Measurements from ENCODE around the gene ARHGEF37. TPM values are rescaled to one million over a fixed set of nuclear protein-coding genes. Genes with fewer than 3 reads are reported as not detected.
"Not testable (repeated sequence)": the region's sequence is repeated elsewhere in the genome, so short reads cannot be mapped to it uniquely, and the experiment has no call there.

The ARHGEF37 gene, protein sequence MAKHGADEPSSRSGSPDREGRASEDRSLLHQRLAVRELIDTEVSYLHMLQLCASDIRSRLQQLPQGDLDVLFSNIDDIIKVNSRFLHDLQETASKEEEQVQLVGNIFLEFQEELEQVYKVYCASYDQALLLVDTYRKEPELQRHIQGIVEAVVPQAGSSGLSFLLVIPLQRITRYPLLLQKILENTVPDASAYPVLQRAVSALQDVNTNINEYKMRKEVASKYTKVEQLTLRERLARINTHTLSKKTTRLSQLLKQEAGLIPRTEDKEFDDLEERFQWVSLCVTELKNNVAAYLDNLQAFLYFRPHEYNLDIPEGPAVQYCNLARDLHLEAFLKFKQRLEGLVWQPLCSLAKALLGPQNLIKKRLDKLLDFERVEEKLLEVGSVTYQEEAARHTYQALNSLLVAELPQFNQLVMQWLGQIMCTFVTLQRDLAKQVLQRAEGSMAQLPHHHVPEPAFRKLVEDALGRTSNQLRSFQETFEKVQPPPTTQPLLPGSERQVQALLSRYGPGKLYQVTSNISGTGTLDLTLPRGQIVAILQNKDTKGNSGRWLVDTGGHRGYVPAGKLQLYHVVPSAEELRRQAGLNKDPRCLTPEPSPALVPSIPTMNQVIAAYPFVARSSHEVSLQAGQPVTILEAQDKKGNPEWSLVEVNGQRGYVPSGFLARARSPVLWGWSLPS
- total RNA-seq: 10 to 100 TPM; 14.1 to 17.3 TPM
- long read RNA-seq, full-length matches to known transcripts: 4 of 18 reads
- long read RNA-seq, partial matches to known transcripts: 3 of 18 reads
- long read RNA-seq, other reads (novel, unspliced or antisense): 11 of 18 reads

- intact Hi-C loops (cut with DNase I): no loop called here
- ATAC-seq (peak; percentile 87 to 91), DNase-seq (peak; percentile 92)
Measured at GRCh38 chr5:149581192-149581861, at the start of gene ARHGEF37. TSS of gene ARHGEF37 (plus strand) at chr5:149581498. CDS start at chr5:149597770, 16,272 bp downstream.

DNA sequence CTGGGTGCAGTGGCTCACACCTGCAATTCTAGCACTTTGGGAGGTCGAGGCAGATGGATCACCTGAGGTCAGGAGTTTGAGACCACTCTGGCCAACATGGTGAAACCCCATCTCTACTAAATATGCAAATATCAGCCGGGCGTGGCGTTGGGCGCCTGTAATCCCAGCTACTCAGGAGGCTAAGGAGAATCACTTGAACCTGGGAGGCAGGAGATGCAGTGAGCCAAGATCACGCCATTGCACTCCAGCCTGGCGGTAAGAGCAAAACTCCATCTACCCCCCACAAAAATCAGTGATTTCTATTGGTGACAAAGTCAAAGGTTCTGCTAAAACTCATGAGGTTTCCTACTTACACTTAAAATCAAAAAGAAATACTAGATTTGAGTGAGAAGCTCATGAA lies 48.9 kb upstream of the ARHGEF37 start:
- no peak for DNase-seq

DNA sequence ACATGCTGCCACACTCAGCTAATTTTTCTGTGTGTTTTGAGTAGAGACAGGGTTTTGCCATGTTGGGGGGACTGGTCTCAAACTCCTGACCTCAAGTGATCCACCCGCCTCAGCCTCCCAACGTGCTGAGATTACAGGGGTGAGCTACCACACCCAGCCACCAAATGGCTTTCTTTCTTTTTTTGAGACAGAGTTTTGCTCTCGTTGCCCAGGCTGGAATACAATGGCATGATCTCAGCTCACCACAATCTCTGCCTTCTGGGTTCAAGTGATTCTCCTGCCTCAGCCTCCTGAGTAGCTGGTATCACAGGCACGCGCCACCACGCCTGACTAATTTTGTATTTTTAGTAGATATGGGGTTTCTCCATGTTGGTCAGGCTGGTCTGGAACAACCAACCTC lies 45.5 kb upstream of the ARHGEF37 start:
- DNase-seq; ATAC-seq; intact Hi-C loops (cut with DNase I): not testable (repeated sequence)

More for the DNA sequence above, 48.9 kb upstream of the ARHGEF37 start:
- ATAC-seq: no peak
- intact Hi-C loops (cut with DNase I): no loop called here

- intact Hi-C loops (cut with DNase I): no loop called here
- ATAC-seq: no peak
- no peak for DNase-seq
Measured at GRCh38 chr5:149537374-149537975, 43.8 kb upstream of the ARHGEF37 start.

- ATAC-seq (no peak), DNase-seq (no peak)
- intact Hi-C loops (cut with DNase I): loop anchor here in 1 of 2 donors (10.0 kb wide), 1 partner anchor 45 kb away; no protein-coding TSS in a partner anchor
Measured at GRCh38 chr5:149540089-149540488, 41.2 kb upstream of the ARHGEF37 start.

DNA sequence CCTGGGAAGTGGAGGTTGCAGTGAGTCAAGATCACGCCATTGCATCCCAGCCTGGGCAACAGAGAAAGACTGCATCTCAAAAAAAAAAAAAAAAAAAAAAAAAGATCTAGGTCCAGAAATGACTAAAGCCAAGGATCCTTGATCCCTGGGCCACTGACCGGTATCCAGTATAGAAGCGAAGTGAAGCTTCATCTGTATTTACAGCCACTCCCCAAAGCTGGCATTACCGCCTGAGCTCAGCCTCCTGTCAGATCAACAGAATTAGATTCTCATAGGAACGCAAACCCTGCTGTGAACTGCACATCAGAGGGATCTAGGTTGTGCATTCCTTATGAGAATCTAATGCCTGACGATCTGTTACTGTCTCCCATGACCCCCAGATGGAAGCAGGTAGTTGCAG lies 39.4 kb upstream of the ARHGEF37 start:
- intact Hi-C loops (cut with DNase I): loop anchor here in 1 of 2 donors (10.0 kb wide), 1 partner anchor 47 kb away; no protein-coding TSS in a partner anchor
- ATAC-seq (no peak), DNase-seq (no peak)

- DNase-seq (no peak), ATAC-seq (peak in 1 of 2 donors; percentile 38)
- intact Hi-C loops (cut with DNase I): loop anchor here in 1 of 2 donors (10.0 kb wide), 1 partner anchor 49 kb away; no protein-coding TSS in a partner anchor
Measured at GRCh38 chr5:149543361-149544027, 37.8 kb upstream of the ARHGEF37 start.

- DNase-seq (no peak), ATAC-seq (peak in 1 of 2 donors; percentile 17)
- intact Hi-C loops (cut with DNase I): loop anchor here in 1 of 2 donors (10.0 kb wide), 1 partner anchor 49 kb away; no protein-coding TSS in a partner anchor
Measured at GRCh38 chr5:149544028-149544420, 37.3 kb upstream of the ARHGEF37 start.

GRCh38 chr5:149545327-149545726 lies 36.0 kb upstream of the ARHGEF37 start:
- intact Hi-C loops (cut with DNase I): loop anchor here in 1 of 2 donors (10.0 kb wide), 1 partner anchor 51 kb away; no protein-coding TSS in a partner anchor
- no peak for ATAC-seq
- no peak for DNase-seq

- ATAC-seq (no peak), DNase-seq (no peak)
- intact Hi-C loops (cut with DNase I): loop anchor here in 1 of 2 donors (10.0 kb wide), 1 partner anchor 52 kb away; no protein-coding TSS in a partner anchor
Measured at GRCh38 chr5:149546974-149547373, 34.3 kb upstream of the ARHGEF37 start.

DNA sequence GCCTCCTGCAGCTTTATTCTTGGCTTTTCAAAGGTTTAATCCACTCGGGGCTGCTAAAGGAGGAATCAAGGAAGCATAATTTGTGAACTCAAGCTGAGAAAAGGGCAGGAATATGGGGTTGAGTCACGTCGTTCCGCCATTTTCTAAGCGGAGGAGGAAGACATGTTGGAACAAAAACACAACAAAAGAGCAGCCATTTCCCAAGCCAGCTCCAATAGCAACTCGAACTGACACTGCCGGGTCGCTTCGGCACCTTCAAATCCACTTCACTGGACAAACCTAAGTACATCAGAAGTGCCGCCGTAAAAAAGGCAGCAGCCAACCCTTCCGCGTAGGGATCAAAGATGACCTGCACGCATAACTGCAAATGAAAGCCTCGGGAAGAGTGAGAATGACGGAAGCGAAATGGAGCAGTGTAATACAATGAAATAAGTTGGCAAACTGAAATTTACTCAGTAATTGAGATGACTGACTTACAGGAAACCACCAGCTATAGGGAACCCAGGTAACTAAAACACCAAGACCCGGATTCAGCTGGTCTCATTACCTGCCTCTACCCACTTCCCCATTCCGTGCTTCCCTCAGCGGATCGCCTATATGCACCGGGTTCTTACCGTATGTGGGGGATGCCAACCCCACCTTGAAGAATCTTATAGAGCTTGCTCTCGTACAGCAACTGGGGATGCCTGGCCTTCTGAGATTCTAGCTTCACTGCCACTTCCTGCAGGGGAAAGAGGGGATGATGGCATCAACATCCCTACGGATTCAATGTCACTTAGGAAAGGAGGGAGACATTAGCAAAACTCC lies 31.6 kb upstream of the ARHGEF37 start:
- intact Hi-C loops (cut with DNase I): loop anchor here (2.0 to 10.0 kb wide), 4 partner anchors 55 to 167 kb away; no protein-coding TSS in a partner anchor
- no peak for DNase-seq
- no peak for ATAC-seq

DNA sequence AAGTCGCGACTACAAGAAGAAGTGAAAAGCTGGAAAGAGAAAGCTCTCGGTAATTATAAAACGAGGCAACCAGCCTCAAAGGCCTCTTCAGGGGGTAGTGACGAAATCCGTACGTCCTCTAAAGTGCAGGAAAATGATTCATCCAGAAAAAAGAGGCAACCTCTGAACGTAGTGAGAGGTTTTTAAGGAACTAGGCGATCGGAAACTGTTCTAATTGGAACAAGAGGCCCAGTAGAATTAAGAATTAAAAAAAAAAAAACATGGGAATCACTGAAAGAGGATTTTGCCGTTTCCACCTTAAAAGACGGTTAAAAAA lies 31.1 kb upstream of the ARHGEF37 start:
- DNase-seq (no peak), ATAC-seq (peak in 1 of 2 donors; percentile 25)
- intact Hi-C loops (cut with DNase I): loop anchor here (2.0 to 5.0 kb wide), 3 partner anchors 98 to 168 kb away; no protein-coding TSS in a partner anchor

GRCh38 chr5:149550594-149551226 lies 30.6 kb upstream of the ARHGEF37 start:
- intact Hi-C loops (cut with DNase I): loop anchor here (2.0 to 5.0 kb wide), 3 partner anchors 98 to 168 kb away; no protein-coding TSS in a partner anchor
- ATAC-seq (peak; percentile 16 to 32), DNase-seq (no peak)

DNA sequence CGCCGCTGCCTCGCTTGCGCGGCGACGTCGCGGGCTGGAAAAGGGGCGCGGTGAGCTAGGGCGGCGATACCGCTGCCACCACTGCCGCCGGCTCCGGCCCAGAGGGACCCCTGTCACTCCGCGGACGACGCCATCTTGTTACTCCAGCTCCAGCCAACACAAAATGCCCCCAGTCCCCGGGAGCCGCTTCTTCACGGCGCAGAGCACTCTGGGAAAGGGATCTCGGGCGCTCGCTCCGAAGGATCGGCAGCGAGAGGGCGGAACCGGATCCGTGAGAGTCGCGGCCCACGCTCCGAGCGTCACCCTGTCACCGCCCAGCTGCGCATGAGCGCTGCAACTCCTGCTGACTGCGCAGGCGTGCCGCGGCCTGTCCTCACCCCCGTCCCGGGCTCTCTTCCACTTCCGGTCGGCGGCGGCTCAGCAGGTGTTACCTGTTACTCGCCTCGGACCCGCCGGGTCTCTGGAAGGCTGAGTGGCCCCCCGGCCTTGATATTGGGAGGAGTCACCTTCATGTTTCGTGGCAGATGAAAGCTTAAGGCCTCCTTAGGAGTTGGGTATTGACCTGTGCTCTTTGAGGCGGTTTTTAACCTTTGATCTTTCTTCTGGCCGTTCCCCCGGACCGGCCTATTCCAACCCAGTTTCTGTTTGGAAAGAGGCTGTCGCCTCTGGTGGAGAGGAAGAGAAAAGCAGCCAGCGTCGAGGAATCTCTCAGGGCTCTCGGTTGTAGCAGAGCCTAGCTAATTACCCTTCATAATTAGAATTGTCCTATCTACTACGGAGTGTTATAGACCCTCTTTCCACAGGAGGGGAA lies 29.9 kb upstream of the ARHGEF37 start, which contains the start of gene CSNK1A1:
Gene CSNK1A1, minus strand, starts transcription at position 213 of the 811 bp plus-strand sequence. CDS start 475 bp downstream, outside the sequence.
- ATAC-seq (peak; percentile 97 to 98), DNase-seq (peak; percentile 99)
- intact Hi-C loops (cut with DNase I): loop anchor here (2.0 to 5.0 kb wide), 3 partner anchors 99 to 169 kb away; no protein-coding TSS in a partner anchor

DNA sequence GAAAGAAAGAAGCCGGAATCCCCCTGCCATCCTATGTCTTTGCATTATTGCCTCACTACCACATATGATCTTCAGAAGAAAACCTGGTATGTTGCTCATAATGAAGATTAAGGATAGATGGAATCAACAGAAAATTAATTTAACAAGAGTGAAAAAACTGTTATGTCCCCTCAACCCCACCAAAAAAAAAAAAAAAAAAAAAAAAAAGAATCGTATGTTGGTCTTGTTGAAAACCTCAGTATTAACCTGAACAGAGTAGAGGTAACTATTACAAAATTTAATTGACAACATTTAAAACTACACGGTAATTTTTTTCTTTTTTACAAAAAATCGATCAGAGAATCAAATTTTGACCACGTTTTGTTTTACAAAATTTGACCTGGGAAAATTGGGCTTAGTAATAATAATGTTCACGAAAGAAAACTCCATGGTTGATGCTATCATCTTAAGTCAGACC lies 29.2 kb upstream of the ARHGEF37 start:
- ATAC-seq (no peak), DNase-seq (no peak)
- intact Hi-C loops (cut with DNase I): loop anchor here (5.0 kb wide), 2 partner anchors 100 to 170 kb away; no protein-coding TSS in a partner anchor

All from left cardiac atrium (tissue), 4 donors.